ENCODE measurements around the gene NFKB1.

DNA sequence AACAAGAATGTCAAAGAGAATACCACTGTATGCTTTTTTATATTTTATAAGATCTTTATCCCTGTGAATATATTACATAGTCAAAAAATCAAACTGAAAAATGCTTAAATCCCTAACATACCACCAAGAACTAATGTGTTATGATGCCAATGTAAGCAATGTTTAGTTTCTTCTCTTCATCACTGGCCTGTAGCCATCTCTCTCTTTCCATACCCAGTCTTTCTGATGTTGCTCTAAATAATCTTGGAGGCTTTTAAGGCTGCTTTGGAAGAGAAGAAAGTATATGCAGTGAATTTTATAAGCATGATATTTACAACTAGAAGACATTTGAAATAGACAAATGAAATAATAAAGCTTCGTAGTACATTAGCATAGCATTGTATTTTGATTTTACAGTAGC lies 82.9 kb downstream of the NFKB1 start:
- no peak for TF ChIP-seq POLR2A (IDR thresholded peaks at IDR 0.05)
- TF ChIP-seq, protein P1, sequence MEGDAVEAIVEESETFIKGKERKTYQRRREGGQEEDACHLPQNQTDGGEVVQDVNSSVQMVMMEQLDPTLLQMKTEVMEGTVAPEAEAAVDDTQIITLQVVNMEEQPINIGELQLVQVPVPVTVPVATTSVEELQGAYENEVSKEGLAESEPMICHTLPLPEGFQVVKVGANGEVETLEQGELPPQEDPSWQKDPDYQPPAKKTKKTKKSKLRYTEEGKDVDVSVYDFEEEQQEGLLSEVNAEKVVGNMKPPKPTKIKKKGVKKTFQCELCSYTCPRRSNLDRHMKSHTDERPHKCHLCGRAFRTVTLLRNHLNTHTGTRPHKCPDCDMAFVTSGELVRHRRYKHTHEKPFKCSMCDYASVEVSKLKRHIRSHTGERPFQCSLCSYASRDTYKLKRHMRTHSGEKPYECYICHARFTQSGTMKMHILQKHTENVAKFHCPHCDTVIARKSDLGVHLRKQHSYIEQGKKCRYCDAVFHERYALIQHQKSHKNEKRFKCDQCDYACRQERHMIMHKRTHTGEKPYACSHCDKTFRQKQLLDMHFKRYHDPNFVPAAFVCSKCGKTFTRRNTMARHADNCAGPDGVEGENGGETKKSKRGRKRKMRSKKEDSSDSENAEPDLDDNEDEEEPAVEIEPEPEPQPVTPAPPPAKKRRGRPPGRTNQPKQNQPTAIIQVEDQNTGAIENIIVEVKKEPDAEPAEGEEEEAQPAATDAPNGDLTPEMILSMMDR (IDR thresholded peaks at IDR 0.05) = no peak
